ENCODE data around the gene MEX3C.

DNA sequence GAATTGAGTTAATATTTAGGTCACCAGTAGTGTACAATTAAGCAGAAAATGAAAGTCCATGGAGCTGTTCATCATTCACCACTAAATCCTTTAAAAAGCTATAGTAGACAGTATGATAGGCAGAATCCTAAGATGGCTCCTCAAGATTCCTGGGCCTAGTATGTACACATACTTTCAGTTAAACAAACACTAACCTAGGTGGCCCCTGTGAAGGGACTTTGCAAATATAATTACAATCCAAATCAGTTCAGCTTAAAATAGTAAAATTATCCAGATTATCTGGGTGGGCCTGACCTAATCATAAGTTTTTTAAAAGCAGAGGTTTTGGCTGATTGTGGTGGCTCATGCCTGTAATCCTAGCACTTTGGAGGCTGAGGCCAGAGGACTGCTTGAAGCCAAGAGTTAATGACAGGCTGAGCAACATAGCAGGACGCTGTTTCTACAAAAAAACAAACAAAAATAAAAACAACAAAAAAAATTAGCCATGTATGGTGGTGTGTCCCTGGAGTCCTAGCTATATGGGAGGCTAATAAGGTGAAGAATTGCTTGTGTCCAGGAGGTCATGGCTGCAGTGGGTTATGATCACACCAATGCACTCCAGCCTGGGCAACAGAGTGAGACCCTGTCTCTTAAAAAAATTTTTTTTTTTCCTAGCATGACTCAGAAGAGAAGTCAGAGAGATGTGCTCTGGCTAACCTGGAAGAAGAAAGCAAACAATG lies 13.9 kb downstream of the MEX3C start:
- TF ChIP-seq CTCF (IDR thresholded peaks at IDR 0.05) (no peak), POLR2A (IDR thresholded peaks at IDR 0.05) (no peak)
